AG04449 (cell line): Measurements from ENCODE around the gene MARK2.

Experiments
- CTCF ChIA-PET: fragments of 350-600 bp; formaldehyde crosslinking; extraction: SDS; loops from one replicate; lab custom pipeline; 2021; ENCODE audit warnings: antibody characterized with exemption; lab: Yijun Ruan, JAX
- POLR2A ChIA-PET: fragments of 400-600, 350-600 bp; formaldehyde crosslinking; extraction: SDS; loops from one replicate; lab custom pipeline; 2020; ENCODE audit warnings: antibody characterized with exemption, inconsistent platforms; lab: Yijun Ruan, JAX
- DNase-seq: peaks from one replicate; pipeline ENCODE4 v3.0.0-alpha.2; 2010; ENCODE audit warnings: low read depth, low spot score
- H3K4me3 ChIP-seq: 2 replicates; pipeline ENCODE4 v1.5.1; 2011; ENCODE audit warnings: low read depth, mild to moderate bottlenecking, control low read depth, low read length
- TF ChIP-seq, protein P1 (sequence below): IDR thresholded peaks from one replicate; pipeline ENCODE4 v1.5.1; 2011; ENCODE audit warnings: mild to moderate bottlenecking, moderate library complexity, low read length, control low read depth, inconsistent platforms; ENCODE audit not compliant: insufficient read depth; ENCODE audit errors: missing control alignments

MARK2 gene

DNA sequence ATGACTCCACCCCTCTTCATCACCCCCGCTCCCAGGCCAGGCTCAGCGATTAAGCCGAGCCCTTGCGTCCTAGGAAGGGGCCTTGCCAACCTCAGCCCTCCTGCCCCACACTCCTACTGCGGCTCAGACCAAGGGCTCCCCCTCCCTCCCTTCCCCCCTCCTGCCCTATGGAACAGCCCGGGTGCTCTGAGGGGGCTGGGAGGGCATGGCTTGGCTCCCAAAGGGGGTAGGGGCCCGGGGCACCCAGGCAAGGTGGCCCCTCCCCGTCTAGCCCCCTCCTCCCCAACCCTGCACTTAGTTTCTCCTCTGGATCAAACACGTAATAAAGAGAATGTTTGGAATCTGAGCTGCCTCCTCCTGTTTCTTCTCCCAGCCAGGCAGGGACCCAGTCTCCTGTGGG is 71.8 kb downstream of the MARK2 start:
- no peak overlapping the region for H3K4me3 ChIP-seq
- CTCF ChIA-PET, result interaction anchor here (0.8 to 0.9 kb wide), 2 partner anchors 35 to 73 kb away, joined by 3 to 6 read pairs; no protein-coding TSS in a partner anchor
- DNase-seq, result no peak
- TF ChIP-seq, protein P1, sequence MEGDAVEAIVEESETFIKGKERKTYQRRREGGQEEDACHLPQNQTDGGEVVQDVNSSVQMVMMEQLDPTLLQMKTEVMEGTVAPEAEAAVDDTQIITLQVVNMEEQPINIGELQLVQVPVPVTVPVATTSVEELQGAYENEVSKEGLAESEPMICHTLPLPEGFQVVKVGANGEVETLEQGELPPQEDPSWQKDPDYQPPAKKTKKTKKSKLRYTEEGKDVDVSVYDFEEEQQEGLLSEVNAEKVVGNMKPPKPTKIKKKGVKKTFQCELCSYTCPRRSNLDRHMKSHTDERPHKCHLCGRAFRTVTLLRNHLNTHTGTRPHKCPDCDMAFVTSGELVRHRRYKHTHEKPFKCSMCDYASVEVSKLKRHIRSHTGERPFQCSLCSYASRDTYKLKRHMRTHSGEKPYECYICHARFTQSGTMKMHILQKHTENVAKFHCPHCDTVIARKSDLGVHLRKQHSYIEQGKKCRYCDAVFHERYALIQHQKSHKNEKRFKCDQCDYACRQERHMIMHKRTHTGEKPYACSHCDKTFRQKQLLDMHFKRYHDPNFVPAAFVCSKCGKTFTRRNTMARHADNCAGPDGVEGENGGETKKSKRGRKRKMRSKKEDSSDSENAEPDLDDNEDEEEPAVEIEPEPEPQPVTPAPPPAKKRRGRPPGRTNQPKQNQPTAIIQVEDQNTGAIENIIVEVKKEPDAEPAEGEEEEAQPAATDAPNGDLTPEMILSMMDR, result no peak
- POLR2A ChIA-PET, result no interaction called here

DNA sequence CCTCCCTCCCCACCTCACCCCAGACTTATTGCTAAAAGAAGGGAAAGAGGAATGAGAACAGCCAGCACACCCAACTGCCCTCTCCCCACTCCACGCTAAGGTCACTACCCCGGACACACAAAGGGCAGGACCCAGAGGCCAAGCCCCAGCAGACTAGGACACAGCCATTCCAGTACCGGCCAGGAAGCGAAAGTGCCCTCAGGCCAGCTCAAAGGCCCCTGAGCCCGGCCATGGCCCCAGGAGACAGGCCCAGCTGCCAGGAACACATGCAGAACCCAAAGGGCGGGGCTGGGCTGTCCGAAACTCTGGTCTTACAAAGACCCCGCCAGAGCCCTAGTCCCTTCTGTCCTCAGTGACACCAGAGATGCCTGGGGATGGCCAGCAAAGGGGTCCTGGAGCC is 72.5 kb downstream of the MARK2 start:
- ChIA-PET CTCF (interaction anchor here (0.8 to 0.9 kb wide), 2 partner anchors 34 to 74 kb away, joined by 3 to 6 read pairs; no protein-coding TSS in a partner anchor), POLR2A (no interaction called here)
- H3K4me3 ChIP-seq, result no peak overlapping the region
- DNase-seq, result no peak
- TF ChIP-seq, protein P1, result no peak

DNA sequence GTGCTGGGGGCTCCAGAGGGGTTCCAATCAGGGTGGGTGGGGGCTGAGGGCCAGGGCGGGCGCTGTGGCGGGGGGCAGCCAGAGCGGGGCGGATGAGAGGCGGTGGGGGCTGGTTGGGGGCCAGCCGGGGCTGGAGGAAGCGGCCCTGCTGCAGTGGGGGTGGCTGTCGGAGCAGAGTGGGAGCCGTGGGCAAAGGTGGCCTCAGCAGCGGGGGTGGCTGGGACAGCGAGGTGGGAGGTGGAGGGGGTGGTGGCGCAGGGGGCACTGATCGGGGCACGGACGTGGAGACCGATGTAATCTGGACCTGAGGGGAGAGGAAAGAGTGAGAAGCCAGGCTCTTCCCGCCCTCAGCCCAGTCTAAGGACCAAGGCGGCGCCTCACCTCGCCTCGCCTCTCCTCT is 73.0 kb downstream of the MARK2 start:
- no peak overlapping the region for H3K4me3 ChIP-seq
- CTCF ChIA-PET, result no interaction called here
- DNase-seq, result no peak
- TF ChIP-seq, protein P1, result no peak
- POLR2A ChIA-PET, result no interaction called here

DNA sequence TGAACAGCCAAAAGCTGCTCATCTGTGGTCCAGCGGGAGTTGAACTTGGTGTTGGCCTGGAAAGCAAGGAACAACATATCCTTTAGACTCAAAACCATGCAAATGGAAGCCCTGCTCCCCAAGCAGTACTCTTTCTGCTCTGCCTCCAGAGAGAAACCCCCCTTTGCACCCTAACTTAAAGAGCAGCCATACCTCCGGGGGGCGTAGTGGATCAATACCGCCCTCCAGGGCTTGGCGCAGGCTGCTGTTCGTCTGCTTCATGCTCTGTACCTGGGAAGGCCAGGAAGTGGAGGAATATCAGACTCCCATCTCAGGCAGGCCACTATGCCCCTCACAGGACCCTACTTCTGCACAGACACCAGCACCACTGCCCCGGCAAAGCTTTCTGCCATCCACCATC is 73.8 kb downstream of the MARK2 start:
- TF ChIP-seq, protein P1, result no peak
- no peak overlapping the region for H3K4me3 ChIP-seq
- no peak for DNase-seq
- CTCF ChIA-PET, result interaction anchor here (1.3 to 10.4 kb wide), 2 partner anchors 8 to 75 kb away, joined by 5 to 47 read pairs; partner anchors contain the start of gene MARK2
- POLR2A ChIA-PET, result no interaction called here

DNA sequence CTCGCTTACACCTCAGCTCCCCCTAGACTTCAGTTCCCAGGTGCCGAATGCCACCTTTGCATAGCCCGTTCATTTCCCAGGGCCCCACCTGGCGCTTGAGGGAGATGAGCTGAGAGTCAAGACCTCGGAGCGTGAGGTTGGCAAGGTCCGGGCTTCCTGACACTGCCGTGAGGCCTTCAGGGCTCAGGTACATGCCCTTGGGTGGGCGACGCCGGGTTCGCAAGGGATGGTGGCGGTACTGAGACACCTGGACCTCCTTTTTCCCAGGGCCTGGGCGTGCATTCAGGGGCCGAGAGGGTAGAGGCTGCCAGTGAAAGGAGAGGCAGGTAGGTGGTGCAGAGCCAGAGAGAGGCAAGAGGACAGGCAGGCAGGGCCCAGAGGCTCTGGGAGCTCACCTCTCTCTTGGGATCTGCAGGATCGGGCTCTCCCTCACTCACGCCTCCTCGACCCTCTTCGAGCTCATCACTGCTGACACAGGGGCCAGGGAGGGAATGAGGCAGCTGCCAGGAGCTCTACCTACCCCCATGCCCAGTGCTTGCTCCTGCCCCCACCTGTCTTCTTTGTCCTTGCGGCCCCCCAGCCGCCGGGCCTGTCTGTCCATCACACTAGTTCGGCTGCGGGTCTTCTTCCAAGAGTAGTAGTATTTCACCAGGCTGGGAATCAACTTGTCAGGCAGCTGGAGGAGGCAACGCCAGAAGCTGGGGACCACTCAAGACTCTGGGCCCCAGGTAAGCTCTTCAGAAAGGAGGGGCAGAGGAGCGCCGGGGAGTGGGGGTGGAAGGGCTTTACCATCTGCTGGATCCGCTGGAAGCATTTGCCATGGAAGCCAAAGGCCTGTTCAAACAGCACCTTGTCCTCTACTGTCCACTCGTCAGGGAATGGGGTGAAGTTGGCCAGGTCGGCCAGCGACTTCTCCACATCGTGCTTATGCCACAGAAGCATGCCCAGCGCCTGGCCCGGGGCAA is 75.2 kb downstream of the MARK2 start:
- CTCF ChIA-PET, result interaction anchor here (0.9 to 10.4 kb wide), 7 partner anchors 8 to 77 kb away, joined by 3 to 47 read pairs (median 4); partner anchors contain the start of gene MARK2
- TF ChIP-seq, protein P1, result no peak
- POLR2A ChIA-PET, result interaction anchor here (0.6 kb wide), 1 partner anchor 12 kb away, joined by 4 read pairs; no protein-coding TSS in a partner anchor
- DNase-seq, result no peak
- H3K4me3 ChIP-seq, result no peak overlapping the region
